Activated naive CD8-positive, alpha-beta T cell treated with anti-CD3 and anti-CD28 coated beads, Interleukin-2, amount 10 ng/mL, durations not matched to agents 7 days and 5 days (primary cell): ENCODE results near the gene ITCH. TPM values are rescaled to one million over a fixed set of nuclear protein-coding genes. Genes with fewer than 3 reads are reported as not detected.

ENCODE experiments used
- ATAC-seq: fragments of 150-1000 bp; cut with Tn5 transposase; one replicate; pipeline ENCODE4 v1.10.0; 2021; ENCODE audit warnings: low read depth, moderate library complexity
- POLR2A ChIA-PET: fragments of 350-600 bp; sonication (Branson Sonifier 250); formaldehyde crosslinking; loops from one replicate; lab custom pipeline; 2021; ENCODE audit warnings: antibody characterized with exemption; lab: Charles Lee
- DNase-seq: peaks from one replicate; pipeline ENCODE4 v3.0.0; 2021
- H3K27ac Mint-ChIP-seq: one replicate; pipeline ENCODE4 v1.8.0; 2022; ENCODE audit warnings: mild to moderate bottlenecking, mixed read lengths
- H3K27me3 Mint-ChIP-seq: one replicate; pipeline ENCODE4 v1.8.0; 2022; ENCODE audit warnings: mild to moderate bottlenecking, moderate library complexity, mixed read lengths
- H3K36me3 Mint-ChIP-seq: one replicate; pipeline ENCODE4 v1.8.0; 2021; ENCODE audit warnings: mild to moderate bottlenecking, mixed read lengths
- H3K4me1 Mint-ChIP-seq: one replicate; pipeline ENCODE4 v1.8.0; 2021; ENCODE audit warnings: mixed read lengths
- H3K4me3 Mint-ChIP-seq: one replicate; pipeline ENCODE4 v1.8.0; 2022; ENCODE audit warnings: mild to moderate bottlenecking, moderate library complexity, mixed read lengths
- H3K9me3 Mint-ChIP-seq: one replicate; pipeline ENCODE4 v1.8.0; 2021; ENCODE audit warnings: mixed read lengths
- total RNA-seq, 2 experiments: library from RNA; stranded (reverse); gene quantifications; one replicate each; pipeline ENCODE4 v1.2.3, GENCODE V29; 2021

ITCH gene
- total RNA-seq, 2 experiments from 2014 or later = 57.4 to 59.7 TPM

GRCh38 chr20:34522969-34523871 lies 160.1 kb downstream of the ITCH start:
- H3K9me3 Mint-ChIP-seq = no peaks in the 10 kb centered on the region
- H3K4me1 Mint-ChIP-seq = peaks cover 9% of the 10 kb centered on the region
- ATAC-seq = peak; percentile 66
- no peak overlapping the region for H3K27ac Mint-ChIP-seq
- no peak overlapping the region for H3K4me3 Mint-ChIP-seq
- no peaks in the 10 kb centered on the region for H3K27me3 Mint-ChIP-seq
- peak; percentile 52 for DNase-seq
- POLR2A ChIA-PET = interaction anchor here (1.9 kb wide), 1 partner anchor 211 kb away, joined by 4 read pairs; no protein-coding TSS in a partner anchor
- H3K36me3 Mint-ChIP-seq = peaks cover 14% of the 10 kb centered on the region

GRCh38 chr20:34524426-34524825 lies 161.4 kb downstream of the ITCH start:
- Mint-ChIP-seq H3K27ac (no peak overlapping the region), H3K36me3 (peaks cover 15% of the 10 kb centered on the region), H3K27me3 (no peaks in the 10 kb centered on the region), H3K9me3 (no peaks in the 10 kb centered on the region), H3K4me1 (peaks cover 4% of the 10 kb centered on the region), H3K4me3 (no peak overlapping the region)
- ATAC-seq (no peak), DNase-seq (no peak)
- POLR2A ChIA-PET = no interaction called here

- POLR2A ChIA-PET = no interaction called here
- Mint-ChIP-seq H3K27ac (no peak overlapping the region), H3K4me3 (no peak overlapping the region), H3K9me3 (no peaks in the 10 kb centered on the region), H3K4me1 (peaks cover 4% of the 10 kb centered on the region), H3K36me3 (peaks cover 15% of the 10 kb centered on the region), H3K27me3 (no peaks in the 10 kb centered on the region)
- no peak for DNase-seq
- ATAC-seq = no peak
These were observed 162.3 kb downstream of the ITCH start for GRCh38 chr20:34525342-34525708.

GRCh38 chr20:34525709-34526416 lies 162.8 kb downstream of the ITCH start:
- POLR2A ChIA-PET = no interaction called here
- ATAC-seq (no peak), DNase-seq (peak; percentile 12)
- H3K36me3 Mint-ChIP-seq = peaks cover 15% of the 10 kb centered on the region
- H3K4me3 Mint-ChIP-seq = no peak overlapping the region
- H3K27ac Mint-ChIP-seq = no peak overlapping the region
- H3K4me1 Mint-ChIP-seq = peaks cover 4% of the 10 kb centered on the region
- no peaks in the 10 kb centered on the region for H3K9me3 Mint-ChIP-seq
- no peaks in the 10 kb centered on the region for H3K27me3 Mint-ChIP-seq

GRCh38 chr20:34526466-34526865 lies 163.4 kb downstream of the ITCH start:
- H3K4me1 Mint-ChIP-seq = peaks cover 4% of the 10 kb centered on the region
- H3K4me3 Mint-ChIP-seq = no peak overlapping the region
- no peaks in the 10 kb centered on the region for H3K27me3 Mint-ChIP-seq
- peaks cover 15% of the 10 kb centered on the region for H3K36me3 Mint-ChIP-seq
- no peak for ATAC-seq
- no peaks in the 10 kb centered on the region for H3K9me3 Mint-ChIP-seq
- POLR2A ChIA-PET = no interaction called here
- no peak overlapping the region for H3K27ac Mint-ChIP-seq
- DNase-seq = no peak

GRCh38 chr20:34527016-34527415 lies 163.9 kb downstream of the ITCH start:
- POLR2A ChIA-PET = no interaction called here

GRCh38 chr20:34528921-34529297 lies 165.8 kb downstream of the ITCH start:
- H3K27ac Mint-ChIP-seq = no peak overlapping the region
- no peaks in the 10 kb centered on the region for H3K27me3 Mint-ChIP-seq
- H3K4me3 Mint-ChIP-seq = no peak overlapping the region
- H3K36me3 Mint-ChIP-seq = peaks cover 12% of the 10 kb centered on the region
- ATAC-seq = no peak
- POLR2A ChIA-PET = no interaction called here
- H3K4me1 Mint-ChIP-seq = no peaks in the 10 kb centered on the region
- no peaks in the 10 kb centered on the region for H3K9me3 Mint-ChIP-seq
- DNase-seq = peak; percentile 19

More at GRCh38 chr20:34527016-34527415, 163.9 kb downstream of the ITCH start:
- Mint-ChIP-seq H3K27ac (no peak overlapping the region), H3K9me3 (no peaks in the 10 kb centered on the region), H3K27me3 (no peaks in the 10 kb centered on the region), H3K4me3 (no peak overlapping the region), H3K36me3 (peaks cover 13% of the 10 kb centered on the region), H3K4me1 (peaks cover 2% of the 10 kb centered on the region)
- no peak for ATAC-seq
- DNase-seq = peak; percentile 8

- H3K4me1 Mint-ChIP-seq = peaks cover 1% of the 10 kb centered on the region
- no peak overlapping the region for H3K27ac Mint-ChIP-seq
- POLR2A ChIA-PET = interaction anchor here (2.0 kb wide), 1 partner anchor 13 kb away, joined by 9 read pairs; the partner anchor contains the start of gene DYNLRB1
- H3K4me3 Mint-ChIP-seq = no peak overlapping the region
- no peaks in the 10 kb centered on the region for H3K9me3 Mint-ChIP-seq
- peaks cover 11% of the 10 kb centered on the region for H3K36me3 Mint-ChIP-seq
- ATAC-seq (no peak), DNase-seq (peak; percentile 7)
- no peaks in the 10 kb centered on the region for H3K27me3 Mint-ChIP-seq
These were observed 166.7 kb downstream of the ITCH start for GRCh38 chr20:34529742-34530141.

GRCh38 chr20:34530342-34530741 lies 167.3 kb downstream of the ITCH start:
- no peaks in the 10 kb centered on the region for H3K27me3 Mint-ChIP-seq
- DNase-seq (peak; percentile 6), ATAC-seq (no peak)
- peaks cover 11% of the 10 kb centered on the region for H3K36me3 Mint-ChIP-seq
- POLR2A ChIA-PET = interaction anchor here (1.1 to 2.0 kb wide), 2 partner anchors 14 to 218 kb away, joined by 4 to 9 read pairs; partner anchors contain the start of gene DYNLRB1
- H3K9me3 Mint-ChIP-seq = no peaks in the 10 kb centered on the region
- no peak overlapping the region for H3K4me3 Mint-ChIP-seq
- H3K4me1 Mint-ChIP-seq = peaks cover 1% of the 10 kb centered on the region
- H3K27ac Mint-ChIP-seq = no peak overlapping the region

- ATAC-seq (no peak), DNase-seq (no peak)
- Mint-ChIP-seq H3K4me1 (peaks cover 1% of the 10 kb centered on the region), H3K4me3 (no peak overlapping the region), H3K36me3 (peaks cover 7% of the 10 kb centered on the region), H3K27ac (no peak overlapping the region), H3K9me3 (no peaks in the 10 kb centered on the region), H3K27me3 (no peaks in the 10 kb centered on the region)
- POLR2A ChIA-PET = interaction anchor here (0.9 to 2.0 kb wide), 3 partner anchors 13 to 219 kb away, joined by 4 to 9 read pairs (median 4); partner anchors contain the start of gene DYNLRB1
These were observed 168.7 kb downstream of the ITCH start for GRCh38 chr20:34531608-34532265.

GRCh38 chr20:34532320-34532719 lies 169.2 kb downstream of the ITCH start:
- POLR2A ChIA-PET = no interaction called here
- no peak for DNase-seq
- Mint-ChIP-seq H3K4me1 (peaks cover 1% of the 10 kb centered on the region), H3K9me3 (no peaks in the 10 kb centered on the region), H3K4me3 (no peak overlapping the region), H3K27ac (no peak overlapping the region), H3K36me3 (peaks cover 5% of the 10 kb centered on the region), H3K27me3 (no peaks in the 10 kb centered on the region)
- no peak for ATAC-seq

GRCh38 chr20:34532756-34533155 lies 169.7 kb downstream of the ITCH start:
- POLR2A ChIA-PET = no interaction called here

More at GRCh38 chr20:34532756-34533155, 169.7 kb downstream of the ITCH start:
- no peak for DNase-seq
- no peak for ATAC-seq
- H3K27me3 Mint-ChIP-seq = no peaks in the 10 kb centered on the region
- peaks cover 1% of the 10 kb centered on the region for H3K4me1 Mint-ChIP-seq
- H3K9me3 Mint-ChIP-seq = no peaks in the 10 kb centered on the region
- H3K27ac Mint-ChIP-seq = no peak overlapping the region
- peaks cover 5% of the 10 kb centered on the region for H3K36me3 Mint-ChIP-seq
- H3K4me3 Mint-ChIP-seq = no peak overlapping the region
